IMR-90 (cell line): ENCODE data around the gene PMEPA1. TPM values are rescaled to one million over a fixed set of nuclear protein-coding genes. Genes with fewer than 3 reads are reported as not detected.

ENCODE experiments used
- ATAC-seq: fragments of 200-7000 bp; cut with Tn5 transposase; 2 replicates; pipeline ENCODE4 v1.9.1; 2020; ENCODE audit warnings: low read depth, mild to moderate bottlenecking, moderate library complexity
- BruUV-seq: library from RNA; stranded (reverse); fragments of 400-500 nt; replicated peaks from 2 replicates; lab custom pipeline; 2021; lab: Mats Ljungman, UMichigan
- CTCF ChIA-PET: fragments of 300-600 bp; formaldehyde crosslinking; extraction: SDS; loops from one replicate; lab custom pipeline; 2021; ENCODE audit warnings: antibody characterized with exemption; lab: Yijun Ruan, JAX
- POLR2A ChIA-PET: fragments of 300-600 bp; sonication (Branson Sonifier 250); formaldehyde crosslinking; loops from one replicate; lab custom pipeline; 2022; ENCODE audit warnings: antibody characterized with exemption; ENCODE audit not compliant: unreplicated experiment; lab: Charles Lee
- DNase-seq: peaks from one replicate; pipeline ENCODE4 v3.0.0; 2013
- H2AFZ ChIP-seq: replicated peaks from 2 replicates; pipeline ENCODE3; 2013; ENCODE audit warnings: low read length, mild to moderate bottlenecking; ENCODE audit not compliant: poor library complexity
- H2AK5ac ChIP-seq: 2 replicates; pipeline ENCODE4 v1.6.1; 2013; ENCODE audit warnings: low read depth, low read length, inconsistent platforms
- H2AK9ac ChIP-seq: replicated peaks from 2 replicates; pipeline ENCODE3; 2013; ENCODE audit warnings: mild to moderate bottlenecking, low read depth, low read length, moderate library complexity; ENCODE audit not compliant: poor library complexity
- H2BK120ac ChIP-seq: 2 replicates; pipeline ENCODE4 v1.6.1; 2013; ENCODE audit warnings: low read depth, low read length, inconsistent platforms
- H2BK15ac ChIP-seq: 3 replicates; pipeline ENCODE4 v1.6.1; 2013; ENCODE audit warnings: low read depth, low read length, inconsistent platforms
- H2BK20ac ChIP-seq: 2 replicates; pipeline ENCODE4 v1.6.1; 2013; ENCODE audit warnings: low read depth, mild to moderate bottlenecking, inconsistent platforms, low read length, moderate library complexity
- H2BK5ac ChIP-seq: 2 replicates; pipeline ENCODE4 v1.6.1; 2013; ENCODE audit warnings: mild to moderate bottlenecking, low read depth, low read length, inconsistent platforms; ENCODE audit not compliant: poor library complexity, severe bottlenecking
- H3K14ac ChIP-seq: replicated peaks from 2 replicates; pipeline ENCODE4 v1.6.1; 2013; ENCODE audit warnings: low read depth, low read length, inconsistent platforms
- H3K18ac ChIP-seq: 2 replicates; pipeline ENCODE4 v1.6.1; 2013; ENCODE audit warnings: low read depth, low read length, control low read depth
- H3K23ac ChIP-seq: 2 replicates; pipeline ENCODE4 v1.6.1; 2013; ENCODE audit warnings: low read depth, low read length, inconsistent platforms
- H3K27ac ChIP-seq: 2 replicates; pipeline ENCODE4 v1.5.1; 2013; ENCODE audit warnings: mild to moderate bottlenecking, control low read depth, low read length; ENCODE audit not compliant: insufficient read depth
- H3K27me3 ChIP-seq: 2 replicates; pipeline ENCODE4 v1.6.1; 2013; ENCODE audit warnings: low read length; ENCODE audit not compliant: control insufficient read depth, insufficient read depth
- H3K36me3 ChIP-seq: 2 replicates; pipeline ENCODE4 v1.6.1; 2013; ENCODE audit warnings: low read length, mixed read lengths; ENCODE audit not compliant: control insufficient read depth, insufficient read depth
- H3K4ac ChIP-seq: 2 replicates; pipeline ENCODE4 v1.6.1; 2013; ENCODE audit warnings: low read depth, low read length, inconsistent platforms
- H3K4me1 ChIP-seq: 2 replicates; pipeline ENCODE4 v1.6.1; 2013; ENCODE audit warnings: low read length, mixed read lengths; ENCODE audit not compliant: control insufficient read depth, insufficient read depth
- H3K4me2 ChIP-seq: 2 replicates; pipeline ENCODE4 v1.6.1; 2013; ENCODE audit warnings: low read depth, mild to moderate bottlenecking, control low read depth, low read length, moderate library complexity
- H3K4me3 ChIP-seq: 2 replicates; pipeline ENCODE4 v1.5.1; 2013; ENCODE audit warnings: low read depth, mild to moderate bottlenecking, control low read depth, low read length, moderate library complexity; ENCODE audit not compliant: insufficient read depth
- H3K56ac ChIP-seq: 2 replicates; pipeline ENCODE4 v1.6.1; 2013; ENCODE audit warnings: low read length, inconsistent platforms; ENCODE audit not compliant: insufficient read depth; ENCODE audit errors: extremely low read depth
- H3K79me1 ChIP-seq, 2 experiments: 2 replicates each; pipeline ENCODE4 v1.6.1; 2013; ENCODE audit warnings: low read length in 2 of 2, inconsistent platforms in 1 of 2, low read depth in 1 of 2
- H3K9ac ChIP-seq: 2 replicates; pipeline ENCODE4 v1.6.1; 2013; ENCODE audit warnings: low read depth, low read length, control low read depth
- H3K9me1 ChIP-seq: 2 replicates; pipeline ENCODE4 v1.6.1; 2013; ENCODE audit warnings: low read length, inconsistent platforms; ENCODE audit not compliant: insufficient read depth
- H3K9me3 ChIP-seq: 2 replicates; pipeline ENCODE4 v1.6.1; 2013; ENCODE audit warnings: low read length; ENCODE audit not compliant: control insufficient read depth, insufficient read depth
- H4K20me1 ChIP-seq: 2 replicates; pipeline ENCODE4 v1.6.1; 2013; ENCODE audit warnings: low read length, inconsistent platforms; ENCODE audit not compliant: insufficient read depth
- H4K5ac ChIP-seq: 2 replicates; pipeline ENCODE4 v1.6.1; 2013; ENCODE audit warnings: mild to moderate bottlenecking, low read depth, low read length, control low read depth
- H4K8ac ChIP-seq, 2 experiments: 2 replicates each; pipeline ENCODE4 v1.6.1; 2013; ENCODE audit warnings: low read depth in 2 of 2, low read length in 2 of 2, control low read depth in 1 of 2, inconsistent platforms in 1 of 2
- H4K91ac ChIP-seq: 2 replicates; pipeline ENCODE4 v1.6.1; 2013; ENCODE audit warnings: low read depth, low read length, inconsistent platforms; ENCODE audit not compliant: insufficient read depth
- CEBPB ChIP-seq: IDR thresholded peaks from 2 replicates; pipeline ENCODE4 v1.6.1; 2012; ENCODE audit warnings: low read depth, low read length, improper control_type of control experiment
- CHD1 ChIP-seq: IDR thresholded peaks from 2 replicates; pipeline ENCODE4 v1.6.1; 2012; ENCODE audit warnings: low read depth, low read length, improper control_type of control experiment
- MAZ ChIP-seq: IDR thresholded peaks from 2 replicates; pipeline ENCODE4 v1.6.1; 2012; ENCODE audit warnings: low read depth, mild to moderate bottlenecking, low read length, improper control_type of control experiment, moderate library complexity, borderline replicate concordance
- MXI1 ChIP-seq: IDR thresholded peaks from 2 replicates; pipeline ENCODE4 v1.6.1; 2012; ENCODE audit warnings: low read depth, mild to moderate bottlenecking, low read length, moderate library complexity, borderline replicate concordance
- NFE2L2 ChIP-seq: fragments of 150-350 bp; IDR thresholded peaks from 2 replicates; pipeline ENCODE4 v1.6.1; 2016; ENCODE audit warnings: low read depth, mild to moderate bottlenecking, low read length
- RAD21 ChIP-seq: IDR thresholded peaks from 2 replicates; pipeline ENCODE4 v1.6.1; 2012; ENCODE audit warnings: low read length, improper control_type of control experiment
- RCOR1 ChIP-seq: IDR thresholded peaks from 2 replicates; pipeline ENCODE4 v1.6.1; 2012; ENCODE audit warnings: mild to moderate bottlenecking, low read length, improper control_type of control experiment; ENCODE audit not compliant: insufficient replicate concordance
- RFX5 ChIP-seq: IDR thresholded peaks from 2 replicates; pipeline ENCODE4 v1.8.0; 2012; ENCODE audit warnings: low read depth, mild to moderate bottlenecking, low read length, moderate library complexity
- WGBS, 2 experiments: methylation state at CpG; one replicate each; pipeline versions ENCODE4 v1.1.5 to v1.1.7; 2013; ENCODE audit warnings: missing lambda C conversion rate in 2 of 2; ENCODE audit not compliant: insufficient read length in 1 of 2; ENCODE audit errors: extremely low coverage in 2 of 2; 5-methylcytosine and 5-hydroxymethylcytosine counted together
- dilution Hi-C: fragments of 300-500 bp; cut with HindIII; formaldehyde crosslinking; loops from one replicate; pipeline ENCODE4 v1.14.3; 2018; ENCODE audit warnings: low sequenced_read_pairs; ENCODE audit not compliant: unreplicated experiment
- in situ Hi-C: fragments of 300-500 bp; cut with MboI; formaldehyde crosslinking; loops from 3 replicates; pipeline ENCODE4 v1.14.3; 2019; ENCODE audit warnings: low sequenced_read_pairs, inconsistent platforms, mixed read lengths
- intact Hi-C: fragments of 100-400 bp; cut with micrococcal nuclease; formaldehyde crosslinking; loops from 2 replicates; pipeline ENCODE4 v1.10.0; 2022
- polyA plus RNA-seq, 3 experiments: library from polyadenylated mRNA; depleted of rRNA; stranded (reverse); fragments of >200 nt; gene quantifications; 2 replicates each; pipeline ENCODE4 v1.2.3, GENCODE V29; 2012; ENCODE audit warnings: low replicate concordance in 1 of 3
- total RNA-seq: library from RNA; depleted of rRNA; stranded (reverse); fragments of >200 nt; gene quantifications from 2 replicates; pipeline ENCODE4 v1.2.3, GENCODE V29; 2012
- TF ChIP-seq, protein P1 (sequence below): fragments of 150-350 bp; IDR thresholded peaks from 2 replicates; pipeline ENCODE4 v1.6.1; 2017; ENCODE audit warnings: mild to moderate bottlenecking, antibody characterized with exemption, low read length, low read depth

The PMEPA1 gene
- total and polyA plus RNA-seq, 2 of the 4 experiments (the other 2 are of a cell fraction), result 2.0 to 6.9 TPM

DNA sequence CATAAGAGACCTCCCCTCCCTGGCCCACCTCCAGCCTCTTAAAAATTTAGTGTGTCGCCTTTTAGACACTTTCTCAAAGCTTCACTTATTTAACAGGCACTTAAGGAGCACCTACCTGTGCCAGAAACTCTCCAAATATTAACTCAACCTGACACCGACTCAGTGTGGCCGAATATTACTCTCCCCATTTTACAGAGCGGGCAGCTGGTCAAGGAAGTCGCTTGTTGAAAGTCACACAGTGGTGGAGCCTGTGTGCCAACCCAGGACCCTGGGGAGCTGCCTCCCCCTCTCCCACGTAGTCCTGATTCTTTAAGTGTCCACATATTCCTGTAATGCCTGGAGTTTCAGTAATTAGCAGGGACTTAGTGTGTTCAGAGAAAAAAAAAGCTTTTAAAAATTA lies 1.0 kb upstream of the PMEPA1 start:
- Histone ChIP-seq H2AK9ac (no peak overlapping the region), H3K18ac (no peak overlapping the region), H3K9me1 (peaks cover 16% of the 10 kb centered on the region), H4K91ac (no peak overlapping the region), H2BK5ac (no peak overlapping the region), H2AFZ (peak overlapping the region; percentile 35), H3K9ac (peak overlapping the region; percentile 83), H2BK20ac (no peak overlapping the region), H4K8ac (peak overlapping the region; percentile 46 to 58; a peak in 2 of 4 replicates), H3K4me2 (peak overlapping the region; percentile 88), H3K56ac (no peak overlapping the region), H2AK5ac (no peak overlapping the region), H2BK15ac (peak overlapping the region; percentile 59; the same call in 2 of the 3 replicates), H2BK120ac (no peak overlapping the region), H3K14ac (0 out of 2 replicates have a peak overlapping the region, but pooled peaks have one; percentile 25), H4K20me1 (peaks cover 26% of the 10 kb centered on the region), H3K4ac (no peak overlapping the region; the same call in 1 of the 2 replicates), H3K36me3 (no peaks in the 10 kb centered on the region), H3K23ac (peak overlapping the region; percentile 31; the same call in 1 of the 2 replicates), H3K27ac (no peak overlapping the region), H3K4me1 (peaks cover 11% of the 10 kb centered on the region), H3K79me1 (peaks cover 6 to 24% of the 10 kb centered on the region in 2 experiments; a peak in 3 of 4 replicates), H4K5ac (no peak overlapping the region), H3K27me3 (no peaks in the 10 kb centered on the region), H3K4me3 (peak overlapping the region; percentile 76), H3K9me3 (no peaks in the 10 kb centered on the region)
- BruUV-seq, result no TSS peak
- dilution Hi-C loops, result no loop called here
- DNase-seq (no peak), ATAC-seq (no peak)
- ChIA-PET CTCF (no interaction called here), POLR2A (interaction anchor here (1.3 kb wide), 1 partner anchor 12 kb away, joined by 4 read pairs; no protein-coding TSS in a partner anchor)
- intact Hi-C loops, result loop anchor here (1.0 kb wide), 1 partner anchor 7 kb away; no protein-coding TSS in a partner anchor
- no CpG with 5 or more reads among the region's 6 CpGs for WGBS, 2 experiments
- in situ Hi-C loops, result no loop called here
- TF ChIP-seq MAZ (no peak), MXI1 (no peak), RAD21 (no peak), CHD1 (no peak), RCOR1 (no peak), NFE2L2 (no peak), RFX5 (no peak), CEBPB (no peak)
- TF ChIP-seq, protein P1, sequence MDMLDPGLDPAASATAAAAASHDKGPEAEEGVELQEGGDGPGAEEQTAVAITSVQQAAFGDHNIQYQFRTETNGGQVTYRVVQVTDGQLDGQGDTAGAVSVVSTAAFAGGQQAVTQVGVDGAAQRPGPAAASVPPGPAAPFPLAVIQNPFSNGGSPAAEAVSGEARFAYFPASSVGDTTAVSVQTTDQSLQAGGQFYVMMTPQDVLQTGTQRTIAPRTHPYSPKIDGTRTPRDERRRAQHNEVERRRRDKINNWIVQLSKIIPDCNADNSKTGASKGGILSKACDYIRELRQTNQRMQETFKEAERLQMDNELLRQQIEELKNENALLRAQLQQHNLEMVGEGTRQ, result no peak
